ENCODE results near the gene SPTBN5.

Gene SPTBN5

DNA sequence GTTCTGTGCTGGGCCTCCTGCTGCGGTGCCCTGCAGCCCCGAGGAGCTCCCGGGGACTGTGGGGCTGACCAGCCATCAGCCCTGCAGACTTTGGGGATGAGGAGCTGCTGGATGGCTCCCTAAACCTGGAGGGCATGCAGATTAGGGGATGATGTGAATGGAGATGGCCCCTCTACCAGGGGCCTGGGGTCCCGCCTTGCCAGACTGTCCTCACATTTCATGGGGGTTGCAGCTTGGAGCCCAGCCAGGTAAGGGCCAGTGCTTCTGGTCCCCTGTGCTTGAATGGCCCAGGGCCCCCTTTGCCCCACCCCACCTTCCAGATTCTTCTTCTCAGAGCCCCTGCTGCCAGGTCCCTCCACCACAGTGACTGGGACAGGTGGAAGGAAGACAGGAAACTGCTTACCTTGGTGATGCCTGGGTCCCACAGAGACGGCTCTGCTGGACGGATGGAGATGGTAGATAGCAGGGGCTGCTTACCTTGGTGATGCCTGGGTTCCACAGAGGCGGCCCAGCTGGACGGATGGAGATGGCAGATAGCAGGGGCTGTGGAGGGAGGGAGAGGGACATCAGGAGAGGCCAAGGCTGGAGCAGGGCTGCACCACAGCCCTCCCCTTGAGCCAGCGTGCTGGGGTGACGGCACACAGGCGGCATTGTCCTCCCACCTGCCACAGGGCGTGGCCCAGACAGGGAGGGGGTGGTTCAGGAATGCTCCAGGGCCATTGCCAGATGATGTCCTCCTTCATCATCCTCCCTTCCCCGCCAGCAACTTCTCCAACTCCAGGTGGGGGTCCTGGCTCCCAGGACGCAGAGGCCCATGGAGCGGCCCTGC, at the start of gene SPTBN5:
TSS of gene SPTBN5 (minus strand) at position 632 of the 829 bp plus-strand sequence. CDS start at position 76, 556 bp downstream.
- peak; percentile 20 for DNase-seq

DNA sequence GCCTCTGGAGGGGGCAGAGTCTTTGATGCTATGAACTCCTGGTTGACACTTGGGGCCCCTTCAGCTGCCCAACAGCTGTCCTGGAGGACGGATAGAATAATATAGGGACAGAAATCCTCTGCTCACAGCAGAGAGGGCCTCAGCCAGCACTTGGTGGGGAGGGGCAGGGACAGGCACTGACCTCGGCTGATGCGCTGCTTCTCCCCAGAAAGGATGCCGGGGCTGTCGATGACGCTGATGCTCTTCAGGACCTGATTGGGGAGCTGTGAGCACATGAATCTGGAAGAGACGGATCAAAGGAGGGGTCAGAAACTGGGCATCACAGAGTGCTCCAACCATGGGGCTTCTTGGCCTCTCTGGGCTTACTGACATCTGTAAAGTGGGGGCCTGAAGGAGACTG, 49.0 kb upstream of the SPTBN5 start:
- no peak for DNase-seq

DNA sequence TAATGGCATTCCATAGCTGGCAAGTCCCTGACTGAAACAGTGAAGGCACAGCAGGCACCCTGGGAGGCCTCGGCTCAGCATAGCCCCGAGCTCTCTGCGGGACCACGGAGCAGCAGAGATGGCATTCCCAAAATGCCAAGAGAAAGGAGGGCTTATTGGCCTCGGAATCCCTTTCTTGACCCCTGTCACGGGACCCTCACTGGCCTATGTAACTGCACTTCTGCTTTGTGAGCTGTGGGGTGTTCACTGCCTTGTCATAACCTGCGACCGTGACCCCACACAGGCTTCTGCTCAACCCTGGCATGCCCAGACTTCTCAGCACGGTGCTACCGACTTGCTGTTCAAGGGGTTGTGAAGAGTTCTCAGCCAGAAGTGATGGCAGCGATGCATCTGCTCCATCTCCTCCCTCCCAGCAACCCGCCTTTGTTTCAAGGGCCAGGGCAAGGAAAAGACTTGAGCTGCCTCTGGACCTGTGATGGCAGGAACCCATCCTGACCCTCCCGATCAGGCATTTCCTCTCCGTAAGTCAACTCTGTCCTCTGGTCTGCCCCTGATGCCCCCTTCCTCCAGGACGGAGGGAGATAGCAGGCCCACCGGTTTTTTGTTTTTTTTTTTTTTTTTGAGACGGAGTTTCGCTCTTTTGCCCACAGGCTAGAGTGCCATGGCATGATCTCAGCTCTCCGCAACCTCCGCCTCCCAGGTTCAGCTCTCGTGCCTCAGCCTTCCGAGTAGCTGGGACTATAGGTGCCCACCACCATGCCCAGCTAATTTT, 48.0 kb upstream of the SPTBN5 start:
- no peak for DNase-seq

DNA sequence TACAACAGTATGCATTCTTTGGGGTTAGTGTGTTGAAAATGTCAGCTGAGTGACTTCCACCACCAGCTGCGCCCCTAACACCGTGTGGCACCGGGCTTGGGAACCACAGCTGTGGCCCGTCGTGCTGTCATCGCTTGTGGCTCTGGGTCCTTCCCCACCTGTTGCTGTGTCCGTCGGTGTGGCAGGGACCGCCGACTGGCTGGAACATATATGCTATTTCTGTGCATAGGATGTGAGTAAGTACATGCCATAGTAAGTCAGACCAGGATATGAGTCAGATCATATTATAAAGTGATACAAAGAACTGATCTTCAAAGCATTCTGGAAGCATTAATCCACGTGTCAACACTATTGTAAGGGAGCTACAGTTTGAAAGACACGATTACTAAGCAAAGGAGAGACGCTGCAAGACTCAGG, 46.6 kb upstream of the SPTBN5 start:
- peak; percentile 60 for DNase-seq

DNA sequence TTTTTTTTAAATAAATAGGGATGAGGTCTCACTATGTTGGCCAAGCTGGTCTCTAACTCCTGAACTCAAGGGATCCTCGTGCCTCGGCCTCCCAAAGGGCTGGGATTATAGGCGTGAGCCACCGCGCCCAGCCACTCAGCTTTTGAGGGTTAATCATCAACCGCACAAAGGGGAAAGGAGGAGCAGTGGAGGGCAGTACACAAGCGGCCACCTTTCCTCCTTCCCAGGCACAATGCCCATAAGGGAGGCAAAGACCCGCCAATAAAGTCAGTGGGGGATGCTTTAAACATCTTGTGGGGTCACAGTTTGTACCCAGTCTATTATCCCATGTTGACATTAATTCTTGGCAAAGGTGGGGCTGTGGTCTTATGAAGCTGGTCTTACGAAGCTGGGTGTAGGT, 46.1 kb upstream of the SPTBN5 start:
- no peak for DNase-seq

DNA sequence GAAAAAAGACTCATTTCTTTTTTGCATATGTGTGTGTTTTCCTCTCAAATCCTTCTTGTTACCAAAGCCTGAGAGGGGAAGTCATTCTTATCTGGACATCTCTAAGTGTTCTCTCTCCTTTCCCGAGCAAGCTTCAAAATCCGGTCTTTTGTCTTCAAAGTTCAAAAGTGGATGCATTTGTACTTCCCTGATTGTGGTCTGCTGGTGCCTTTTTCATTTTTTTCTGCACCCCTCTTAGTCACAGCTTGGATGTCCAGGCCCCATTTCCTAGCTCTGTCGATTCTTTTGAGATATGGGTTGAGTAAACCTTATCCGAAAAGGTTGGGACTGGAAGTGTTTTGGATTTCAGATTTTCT, 43.7 kb upstream of the SPTBN5 start:
- DNase-seq = no peak

DNA sequence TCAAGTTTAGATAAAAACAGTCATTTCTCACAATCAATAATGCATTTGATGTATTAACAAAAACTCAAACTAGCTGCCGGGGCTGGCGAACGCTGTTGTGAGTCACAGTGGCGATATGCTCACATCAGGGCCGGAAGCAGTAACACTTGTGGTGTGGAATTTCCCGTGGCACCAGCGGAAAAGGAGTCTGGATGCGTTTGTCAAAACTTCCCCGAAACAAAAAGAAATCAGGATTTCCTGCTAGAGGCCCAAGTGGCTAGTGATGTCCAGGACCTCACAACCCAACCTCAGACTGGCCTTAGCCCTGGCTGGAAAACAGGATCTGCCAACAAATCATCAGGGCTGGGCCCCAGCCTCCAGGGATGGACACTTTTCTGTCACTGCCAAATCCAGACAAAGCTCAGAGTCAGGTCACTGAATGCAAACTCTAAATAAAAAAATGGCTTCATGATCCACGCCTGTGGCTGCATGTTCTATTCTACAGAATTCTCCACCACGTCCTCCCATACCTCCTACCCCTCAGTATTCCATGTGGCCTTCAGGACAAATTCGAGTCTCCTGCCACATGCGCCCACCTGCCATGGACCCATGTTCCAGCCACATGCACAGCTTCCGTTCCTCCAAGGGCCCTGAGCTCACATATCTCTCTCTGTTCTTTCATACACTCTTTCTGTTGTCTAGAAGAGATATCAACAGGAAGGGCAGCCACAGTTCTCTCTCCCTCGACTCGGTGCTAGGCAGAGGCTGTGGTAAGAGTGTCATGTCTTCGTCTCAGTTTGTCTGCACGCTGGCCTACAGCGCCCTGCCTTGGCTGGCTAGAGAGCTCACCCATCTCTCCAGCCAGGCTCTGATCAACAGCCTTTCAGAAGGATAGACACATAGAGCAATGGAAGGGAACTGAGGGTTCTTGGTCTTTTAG, 43.1 kb upstream of the SPTBN5 start:
- peak; percentile 85 for DNase-seq

DNA sequence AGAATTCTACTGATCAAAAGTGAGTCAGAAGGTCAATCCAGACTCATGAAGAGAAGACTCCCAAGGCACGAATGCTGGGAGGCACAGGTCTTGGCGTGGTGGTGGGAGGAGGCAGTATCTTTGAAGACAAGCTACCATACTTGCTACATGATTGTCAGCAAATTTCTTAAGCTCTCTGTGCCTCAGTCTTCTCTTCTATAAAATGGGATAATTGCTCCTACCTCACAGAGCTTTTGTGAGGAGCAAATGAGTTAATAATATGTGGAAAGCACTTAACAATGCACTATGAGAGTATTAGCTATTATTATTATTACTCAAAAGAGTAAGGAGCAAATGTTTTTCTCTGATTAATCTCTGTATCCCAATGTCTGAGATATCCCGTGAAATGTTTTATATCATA, 42.3 kb upstream of the SPTBN5 start:
- no peak for DNase-seq

DNA sequence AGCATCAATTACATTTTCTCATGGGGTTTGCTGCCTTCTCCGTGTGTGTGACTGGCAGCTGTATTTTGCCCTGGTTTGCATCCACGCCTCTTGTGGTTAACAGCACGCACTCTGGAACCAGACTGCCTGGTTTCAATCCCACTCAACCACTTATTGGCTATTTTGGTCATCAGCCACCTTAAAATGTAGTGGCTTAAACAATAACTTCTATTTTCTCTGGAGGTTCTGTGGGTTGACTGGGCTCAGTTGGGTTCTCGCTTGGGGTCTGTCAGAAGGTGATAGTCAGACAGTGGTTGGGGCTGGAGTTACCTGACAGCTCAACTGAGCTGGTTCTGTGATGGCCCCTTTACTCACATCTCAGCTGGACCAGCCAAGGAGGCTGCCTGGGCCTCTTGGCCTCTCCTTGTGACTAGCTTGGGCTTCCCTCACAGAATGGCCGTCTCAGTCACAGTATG, 41.7 kb upstream of the SPTBN5 start:
- DNase-seq = no peak

DNA sequence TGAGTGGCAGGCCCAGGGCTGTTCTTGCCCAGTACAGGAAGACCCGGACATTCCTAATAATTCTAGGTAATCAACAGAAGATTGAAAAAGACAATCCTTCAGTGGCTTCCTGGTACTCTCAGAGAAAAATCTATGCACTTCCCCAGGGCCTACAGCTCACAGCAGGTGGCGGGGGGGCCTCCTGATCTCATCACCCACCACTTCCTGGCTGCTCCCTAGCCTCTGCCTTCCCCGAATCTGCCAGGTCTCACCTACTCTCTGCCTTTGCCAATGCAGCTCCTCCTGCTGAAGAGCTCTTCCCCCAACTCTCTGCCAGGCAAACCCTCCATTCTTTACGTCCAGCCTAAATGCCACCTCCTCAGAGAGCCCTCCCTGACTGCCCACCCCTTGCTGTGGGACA, 41.0 kb upstream of the SPTBN5 start:
- DNase-seq = peak; percentile 89

DNA sequence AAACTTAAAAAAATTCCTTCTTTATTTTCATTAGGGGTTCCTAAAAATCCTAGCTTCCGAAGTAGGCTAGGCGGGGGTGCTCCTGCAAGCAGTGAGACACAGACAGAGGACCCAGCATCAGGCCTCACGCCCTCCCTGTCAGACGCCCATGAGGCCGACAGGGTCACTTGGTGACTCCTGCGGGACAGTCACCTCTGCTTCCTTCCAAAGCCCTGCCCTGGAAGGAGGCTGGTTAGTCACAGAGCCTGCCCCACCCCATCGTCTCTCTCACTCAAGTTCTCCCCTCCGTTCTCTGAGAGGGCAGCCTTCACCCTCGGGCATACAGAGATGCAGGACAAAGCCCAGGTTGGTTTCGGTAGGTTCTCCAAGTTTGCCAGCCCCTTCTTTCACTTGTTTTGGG, 39.9 kb upstream of the SPTBN5 start:
- peak; percentile 46 for DNase-seq

DNA sequence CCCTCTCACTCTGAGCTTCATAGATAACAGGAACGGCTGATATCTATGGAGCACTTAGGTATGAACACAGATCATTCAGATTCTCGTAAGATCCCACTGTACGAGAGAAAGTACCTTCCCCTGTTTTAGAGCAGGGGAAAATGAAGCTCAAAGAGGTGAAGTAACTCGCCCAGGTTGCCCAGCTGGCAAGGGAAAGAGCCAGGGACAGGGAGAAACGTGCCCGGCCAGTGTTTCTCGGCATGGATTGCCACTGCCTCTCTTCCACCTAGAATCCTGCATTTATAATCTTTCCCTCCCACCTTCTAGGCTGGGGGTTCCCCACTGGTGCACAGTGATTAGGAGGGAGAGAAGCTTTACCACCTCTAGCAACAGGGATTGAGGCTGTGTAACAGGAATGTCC, 39.5 kb upstream of the SPTBN5 start:
- no peak for DNase-seq

DNA sequence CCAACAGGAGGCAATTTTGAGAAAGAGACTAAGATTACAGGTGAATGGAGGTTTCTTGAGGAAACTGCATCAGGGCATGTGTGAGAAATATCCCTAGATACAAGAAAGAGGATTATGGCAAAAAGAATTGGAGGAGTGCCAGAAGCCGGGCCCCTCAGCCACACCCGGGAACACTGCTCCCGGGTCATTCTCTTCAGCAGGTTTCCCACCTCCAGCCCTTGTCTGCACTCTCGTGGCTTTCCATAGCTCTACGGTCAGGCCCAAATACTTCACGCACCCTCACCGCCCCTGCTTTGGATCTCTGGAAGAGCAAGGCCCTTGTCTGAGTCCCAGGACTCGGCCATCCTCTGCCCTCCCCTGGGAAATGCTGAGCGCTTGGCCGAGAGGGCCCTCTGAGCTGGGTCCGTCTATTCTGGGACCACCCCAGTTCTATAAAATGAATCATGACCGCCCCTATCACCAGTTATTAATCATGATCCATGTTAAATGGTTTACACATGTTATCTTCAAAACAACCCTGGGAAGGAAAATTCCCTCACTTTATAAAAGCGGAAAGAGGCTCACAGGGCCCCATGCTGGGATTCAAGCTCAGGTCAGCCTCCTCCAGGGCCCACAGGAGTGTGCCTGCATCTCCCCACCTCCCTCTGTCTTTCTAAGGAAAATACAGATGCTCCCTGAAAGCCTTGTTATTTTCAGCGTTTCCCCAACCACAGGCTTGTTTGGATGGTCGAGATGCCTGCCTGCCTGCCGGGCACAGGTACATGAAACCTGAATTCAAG, 38.8 kb upstream of the SPTBN5 start:
- DNase-seq = no peak

DNA sequence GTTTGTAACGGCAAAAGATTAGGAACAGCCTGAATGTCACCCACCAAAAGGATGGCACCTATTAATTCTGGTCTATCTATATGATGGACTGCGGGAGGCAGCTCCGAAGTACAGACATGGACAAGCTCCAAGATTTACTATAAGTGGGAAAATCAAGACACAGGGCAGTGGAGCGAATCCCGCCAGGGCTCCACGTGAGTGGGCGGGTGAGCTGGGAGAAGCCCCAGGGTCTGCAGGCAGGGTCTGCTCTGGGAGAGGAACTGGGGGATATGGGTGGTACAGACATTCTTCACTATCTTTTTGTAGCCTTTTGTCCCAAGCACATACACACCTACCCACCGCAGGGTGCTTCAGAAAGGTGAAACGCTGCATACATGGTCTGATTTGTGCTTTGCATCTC, 38.2 kb upstream of the SPTBN5 start:
- no peak for DNase-seq

DNA sequence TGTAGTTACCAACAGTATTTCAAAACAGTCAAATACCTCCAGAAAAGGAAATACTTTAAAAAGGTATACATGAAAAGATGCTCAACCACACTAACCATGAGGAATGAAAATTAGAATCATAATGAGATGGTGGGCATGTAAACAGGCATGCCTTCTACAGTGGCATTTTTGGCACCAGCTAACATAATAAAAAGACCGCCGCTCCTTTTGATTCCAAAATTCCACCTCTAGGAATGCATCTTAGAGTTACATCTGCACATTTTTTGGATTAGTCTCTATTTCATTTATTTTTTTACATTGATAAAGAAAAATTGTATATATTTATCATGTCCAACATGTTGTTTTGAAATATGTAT, 37.0 kb upstream of the SPTBN5 start:
- DNase-seq = no peak

DNA sequence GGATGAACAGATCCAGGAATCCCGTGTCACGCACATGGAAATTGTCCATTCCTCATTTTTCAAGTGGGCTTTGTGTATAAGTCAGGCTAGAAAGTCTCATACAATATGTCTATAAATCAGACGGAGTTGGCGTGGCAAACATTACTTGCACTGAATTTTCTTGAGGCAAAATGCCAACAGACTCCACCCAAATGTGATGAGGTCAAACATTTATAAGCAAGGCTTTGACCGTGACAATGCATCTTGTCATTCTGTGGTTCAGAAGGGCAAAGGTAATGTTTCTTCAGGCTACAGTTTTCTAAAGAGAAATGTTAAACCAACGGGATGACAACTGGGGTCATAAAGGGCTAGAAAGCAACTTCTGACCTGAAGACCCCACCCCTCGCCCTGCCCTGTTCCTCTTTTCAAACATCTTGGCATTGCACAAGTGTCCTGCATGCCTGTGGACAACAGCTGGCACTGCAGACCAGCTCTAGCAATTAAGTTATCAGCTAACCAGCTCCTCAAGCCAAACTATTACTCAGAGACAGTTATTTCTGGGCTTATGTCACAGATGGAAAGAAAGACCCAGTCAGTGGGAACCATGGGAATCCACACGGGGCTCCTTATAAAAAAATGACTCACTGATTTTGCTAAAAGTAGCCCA, 36.5 kb upstream of the SPTBN5 start:
- DNase-seq = no peak

DNA sequence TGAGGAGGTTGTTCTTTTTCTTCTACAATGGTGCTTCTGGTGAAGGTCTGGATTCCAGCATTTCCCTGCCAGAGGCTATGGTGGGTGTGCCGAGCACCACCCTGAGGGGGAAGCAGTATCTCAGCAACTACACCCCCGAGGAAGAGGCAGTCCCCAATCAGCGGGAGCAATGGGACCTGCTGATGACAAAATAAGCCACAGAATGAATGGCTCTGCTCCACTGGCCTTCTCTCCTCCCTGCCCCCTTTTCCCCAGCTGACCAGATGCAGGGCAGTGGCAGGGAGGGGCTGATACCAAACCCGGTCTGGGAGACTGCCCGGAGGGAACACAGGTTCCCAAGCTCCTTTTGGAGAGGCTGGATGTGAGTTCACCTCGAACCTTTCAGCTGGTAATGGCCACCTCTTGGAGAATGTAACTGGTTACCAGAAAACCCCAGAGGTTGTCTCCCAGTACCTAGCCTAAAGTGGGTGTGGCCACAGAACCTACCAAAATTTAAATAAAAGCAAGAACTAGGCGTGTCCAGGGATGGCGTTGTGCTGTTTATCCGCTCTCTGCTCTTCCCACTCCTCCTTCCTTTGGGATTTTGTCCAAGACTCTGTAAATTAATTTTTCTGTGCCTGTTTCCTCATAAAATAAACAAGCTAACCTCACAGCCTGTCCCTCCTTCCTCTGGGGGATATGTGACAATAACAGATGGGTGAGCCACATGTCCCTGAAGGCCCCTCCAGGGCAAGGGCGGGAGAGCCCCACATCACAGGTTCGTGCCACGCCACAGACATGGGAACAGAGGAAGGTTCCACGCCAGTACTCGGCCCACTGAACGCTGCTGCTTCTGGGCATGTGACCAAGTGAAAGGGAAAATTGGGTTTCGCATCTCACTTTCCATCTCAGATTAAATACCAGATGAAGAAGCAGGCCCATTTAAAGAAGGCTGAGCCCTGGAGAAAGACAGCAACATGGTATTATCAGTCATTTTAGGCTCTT, 35.1 kb upstream of the SPTBN5 start:
- no peak for DNase-seq

DNA sequence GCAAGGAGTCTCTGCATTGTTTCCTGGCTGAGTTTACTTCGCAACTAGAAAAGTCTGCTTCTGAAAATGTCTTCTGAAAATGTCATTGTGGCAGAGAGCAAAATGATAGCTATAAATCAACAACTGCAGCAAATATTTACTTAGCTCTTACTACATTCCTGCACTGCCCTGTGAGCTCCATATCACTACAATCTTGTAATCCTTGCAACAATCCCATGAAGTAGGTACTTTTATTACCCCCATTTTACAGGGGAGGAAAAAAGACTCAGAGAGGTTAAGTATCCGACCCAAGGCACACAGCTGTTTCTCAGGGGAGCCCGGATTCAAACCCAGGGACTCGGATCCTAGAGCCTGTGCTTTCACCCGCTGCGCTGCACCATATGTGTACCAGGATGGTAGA, 34.2 kb upstream of the SPTBN5 start:
- DNase-seq = no peak

DNA sequence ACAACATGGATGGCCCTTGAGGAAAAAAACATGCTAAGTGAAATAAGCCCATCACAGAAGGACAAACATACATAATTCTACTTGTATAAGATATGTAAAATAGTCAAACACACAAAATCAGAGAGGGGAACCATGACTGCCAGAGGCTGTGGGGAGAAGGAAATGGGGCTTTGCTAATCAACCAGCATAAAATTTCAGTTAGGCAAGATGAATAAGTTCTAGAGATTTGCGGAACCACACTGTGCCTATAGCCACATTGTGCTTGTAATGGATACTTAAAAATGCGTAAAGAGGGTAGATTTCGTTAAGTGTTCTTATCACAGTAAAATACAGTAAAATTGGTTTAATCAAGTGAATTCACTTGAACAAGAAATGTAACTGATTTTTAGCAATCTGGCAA, 33.7 kb upstream of the SPTBN5 start:
- no peak for DNase-seq

DNA sequence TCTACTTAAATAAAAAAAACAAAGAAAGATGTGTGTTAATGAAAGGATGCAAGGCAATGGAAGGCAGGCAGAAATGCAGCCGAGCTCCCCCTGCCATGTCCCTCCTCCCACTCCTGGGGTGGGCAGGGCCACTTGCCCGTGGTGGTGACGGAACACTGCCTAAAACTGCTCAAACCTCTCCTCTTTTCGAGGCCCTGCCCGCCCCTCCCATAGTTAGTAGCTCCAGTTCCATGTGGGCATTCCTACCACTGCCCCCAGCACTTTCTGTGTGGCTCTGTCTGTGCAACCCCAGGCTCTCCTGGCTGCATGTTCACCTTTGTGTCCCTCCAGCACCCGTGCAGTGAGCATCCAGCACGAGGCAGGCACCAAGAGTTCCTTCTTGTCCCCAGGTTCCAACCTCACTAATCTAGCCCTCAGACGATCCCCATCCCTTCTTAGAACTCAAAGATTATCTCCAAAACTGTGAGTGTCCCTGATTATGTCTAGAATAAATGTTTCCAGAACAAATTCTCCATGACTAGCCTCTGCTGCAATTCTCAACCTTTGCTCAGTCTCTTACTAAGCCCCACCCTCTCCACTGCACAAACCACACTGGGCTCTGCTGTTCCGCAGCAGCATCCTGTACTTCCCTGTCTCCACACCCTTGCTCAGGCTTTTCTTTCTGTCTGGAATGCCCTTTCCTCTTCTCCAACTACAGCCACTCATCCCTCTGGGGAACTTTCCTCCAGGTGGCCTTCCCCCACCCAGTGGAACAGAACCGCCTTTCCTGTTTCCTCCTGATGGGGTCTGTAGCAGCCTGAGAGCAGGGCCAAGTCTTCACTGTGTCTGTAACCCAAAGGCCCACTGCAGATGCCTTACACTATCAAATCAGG, 32.6 kb upstream of the SPTBN5 start:
- DNase-seq = peak; percentile 38

Measured in CD4-positive, alpha-beta T cell treated with Interleukin-6 for 4 hours (primary cell).